HG02970 (cell line): ENCODE measurements around the gene ZFR.
A peak's percentile ranks its signal among the peaks of the same experiment; 100 is the strongest.
"Not testable (repeated sequence)": the region's sequence is repeated elsewhere in the genome, so short reads cannot be mapped to it uniquely, and the experiment has no call there.

Experiments
- ATAC-seq: cut with Tn5 transposase; IDR thresholded peaks from one replicate; pipeline ENCODE4 v1.9.1; 2021; ENCODE audit warnings: mild to moderate bottlenecking, moderate library complexity, moderate number of reproducible peaks; ENCODE audit not compliant: unreplicated experiment, low FRiP score

The ZFR gene

GRCh38 chr5:32453916-32454315, 9.4 kb upstream of the ZFR start:
- no peak for ATAC-seq

- ATAC-seq = not testable (repeated sequence)
Measured at GRCh38 chr5:32452316-32452715, 7.8 kb upstream of the ZFR start.

- ATAC-seq = no peak
Measured at GRCh38 chr5:32450952-32451351, 6.4 kb upstream of the ZFR start.

GRCh38 chr5:32449262-32449661, 4.7 kb upstream of the ZFR start:
- no peak for ATAC-seq

- ATAC-seq = no peak
Measured at GRCh38 chr5:32446630-32447029, 2.1 kb upstream of the ZFR start.

- no peak for ATAC-seq
Measured at GRCh38 chr5:32445831-32446614, 1.5 kb upstream of the ZFR start.

- no peak for ATAC-seq
Measured at GRCh38 chr5:32445287-32445758, 783 bp upstream of the ZFR start.

GRCh38 chr5:32443541-32444430, 754 bp downstream of the ZFR start:
- peak; percentile 31 for ATAC-seq

GRCh38 chr5:32443145-32443540, 1.4 kb downstream of the ZFR start:
- ATAC-seq = peak; percentile 38

- no peak for ATAC-seq
Measured at GRCh38 chr5:32439086-32439642, 5.4 kb downstream of the ZFR start.

GRCh38 chr5:32436553-32437242, 7.8 kb downstream of the ZFR start:
- no peak for ATAC-seq

- no peak for ATAC-seq
Measured at GRCh38 chr5:32435383-32435782, 9.2 kb downstream of the ZFR start.

GRCh38 chr5:32434221-32434620, 10.3 kb downstream of the ZFR start:
- no peak for ATAC-seq

GRCh38 chr5:32432633-32433032, 11.9 kb downstream of the ZFR start:
- ATAC-seq = no peak

- ATAC-seq = not testable (repeated sequence)
Measured at GRCh38 chr5:32430825-32431224, 13.7 kb downstream of the ZFR start.

- ATAC-seq = no peak
Measured at GRCh38 chr5:32428426-32428825, 16.1 kb downstream of the ZFR start.

- ATAC-seq = no peak
Measured at GRCh38 chr5:32426440-32427151, 17.9 kb downstream of the ZFR start.

- ATAC-seq = no peak
Measured at GRCh38 chr5:32422697-32423096, 21.8 kb downstream of the ZFR start.

- ATAC-seq = no peak
Measured at GRCh38 chr5:32421075-32421474, 23.5 kb downstream of the ZFR start.

GRCh38 chr5:32420506-32420905, 24.0 kb downstream of the ZFR start:
- ATAC-seq = no peak
